COLO829 (cell line): ENCODE results near the gene GNG13.
"Not testable (repeated sequence)": the region's sequence is repeated elsewhere in the genome, so short reads cannot be mapped to it uniquely, and the experiment has no call there.

Source experiments
- DNase-seq: peaks from one replicate; pipeline ENCODE4 v3.0.0; 2012; ENCODE audit warnings: low spot score

Gene GNG13

GRCh38 chr16:831571-832413 is 31.3 kb upstream of the GNG13 start:
- DNase-seq = no peak

- no peak for DNase-seq
Observed at GRCh38 chr16:830871-831570, 30.5 kb upstream of the GNG13 start.

GRCh38 chr16:830107-830870 is 29.8 kb upstream of the GNG13 start:
- no peak for DNase-seq

- DNase-seq = no peak
Observed at GRCh38 chr16:828891-829290, 28.4 kb upstream of the GNG13 start.

- no peak for DNase-seq
Observed at GRCh38 chr16:827513-827912, 27.0 kb upstream of the GNG13 start.

GRCh38 chr16:825341-826061 is 25.0 kb upstream of the GNG13 start:
- no peak for DNase-seq

GRCh38 chr16:824601-825000 is 24.1 kb upstream of the GNG13 start:
- DNase-seq = no peak

- no peak for DNase-seq
Observed at GRCh38 chr16:824194-824593, 23.7 kb upstream of the GNG13 start.

- DNase-seq = no peak
Observed at GRCh38 chr16:822909-823297, 22.4 kb upstream of the GNG13 start.

- no peak for DNase-seq
Observed at GRCh38 chr16:822174-822908, 21.8 kb upstream of the GNG13 start.

- no peak for DNase-seq
Observed at GRCh38 chr16:821751-822150, 21.2 kb upstream of the GNG13 start.

- DNase-seq = no peak
Observed at GRCh38 chr16:820748-821147, 20.2 kb upstream of the GNG13 start.

- DNase-seq = not testable (repeated sequence)
Observed at GRCh38 chr16:820044-820408, 19.5 kb upstream of the GNG13 start.

- DNase-seq = no peak
Observed at GRCh38 chr16:819336-820043, 19.0 kb upstream of the GNG13 start.

- DNase-seq = no peak
Observed at GRCh38 chr16:818592-818991, 18.1 kb upstream of the GNG13 start.

- no peak for DNase-seq
Observed at GRCh38 chr16:818132-818531, 17.6 kb upstream of the GNG13 start.

GRCh38 chr16:817001-817906 is 16.7 kb upstream of the GNG13 start:
- no peak for DNase-seq

GRCh38 chr16:815861-816260 is 15.3 kb upstream of the GNG13 start:
- DNase-seq = no peak

- no peak for DNase-seq
Observed at GRCh38 chr16:814974-815373, 14.4 kb upstream of the GNG13 start.

GRCh38 chr16:813916-814412 is 13.4 kb upstream of the GNG13 start:
- no peak for DNase-seq
